ENCODE measurements around the gene ENPP1. TPM values are rescaled to one million over a fixed set of nuclear protein-coding genes. Genes with fewer than 3 reads are reported as not detected.

The ENPP1 gene
- total RNA-seq, 1 experiment from 2014 or later, result 6.5 TPM

DNA sequence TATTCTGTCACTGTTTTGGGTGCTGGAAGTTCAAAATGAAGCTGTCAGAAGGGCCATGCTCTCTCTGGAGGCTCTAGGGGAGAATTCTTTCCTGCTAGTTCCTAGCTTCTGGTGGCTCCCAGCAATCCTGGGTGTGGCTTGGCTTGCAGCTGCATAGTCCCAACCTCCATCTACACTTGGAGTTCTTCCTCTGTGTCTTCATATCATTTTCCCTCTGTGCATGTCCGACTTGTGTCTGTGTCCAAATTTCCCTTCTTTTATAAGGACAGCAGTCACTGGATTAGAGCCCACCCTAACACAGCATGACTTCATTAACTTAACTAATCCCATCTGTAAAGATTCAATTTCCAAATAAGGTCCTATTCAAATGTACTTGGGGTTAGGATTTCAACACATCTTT, 23.3 kb upstream of the ENPP1 start:
- no peak overlapping the region for H2AFZ ChIP-seq (ENCODE audit: low read depth, low read length, poor library complexity, severe bottlenecking)
- H3K4me2 ChIP-seq (ENCODE audit: low read length), result no peak overlapping the region
- H3K79me2 ChIP-seq (ENCODE audit: insufficient read depth, low read length), result no peaks in the 10 kb centered on the region
- TF ChIP-seq SRF (IDR thresholded peaks at IDR 0.05; ENCODE audit: low read depth), result no peak
- TF ChIP-seq, protein P1, sequence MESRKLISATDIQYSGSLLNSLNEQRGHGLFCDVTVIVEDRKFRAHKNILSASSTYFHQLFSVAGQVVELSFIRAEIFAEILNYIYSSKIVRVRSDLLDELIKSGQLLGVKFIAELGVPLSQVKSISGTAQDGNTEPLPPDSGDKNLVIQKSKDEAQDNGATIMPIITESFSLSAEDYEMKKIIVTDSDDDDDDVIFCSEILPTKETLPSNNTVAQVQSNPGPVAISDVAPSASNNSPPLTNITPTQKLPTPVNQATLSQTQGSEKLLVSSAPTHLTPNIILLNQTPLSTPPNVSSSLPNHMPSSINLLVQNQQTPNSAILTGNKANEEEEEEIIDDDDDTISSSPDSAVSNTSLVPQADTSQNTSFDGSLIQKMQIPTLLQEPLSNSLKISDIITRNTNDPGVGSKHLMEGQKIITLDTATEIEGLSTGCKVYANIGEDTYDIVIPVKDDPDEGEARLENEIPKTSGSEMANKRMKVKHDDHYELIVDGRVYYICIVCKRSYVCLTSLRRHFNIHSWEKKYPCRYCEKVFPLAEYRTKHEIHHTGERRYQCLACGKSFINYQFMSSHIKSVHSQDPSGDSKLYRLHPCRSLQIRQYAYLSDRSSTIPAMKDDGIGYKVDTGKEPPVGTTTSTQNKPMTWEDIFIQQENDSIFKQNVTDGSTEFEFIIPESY (IDR thresholded peaks at IDR 0.05; ENCODE audit: extremely low read depth, insufficient replicate concordance, low read length), result no peak
- no peak for TF ChIP-seq CBX3 (IDR thresholded peaks at IDR 0.05; ENCODE audit: low read depth)
- TF ChIP-seq, protein P2, sequence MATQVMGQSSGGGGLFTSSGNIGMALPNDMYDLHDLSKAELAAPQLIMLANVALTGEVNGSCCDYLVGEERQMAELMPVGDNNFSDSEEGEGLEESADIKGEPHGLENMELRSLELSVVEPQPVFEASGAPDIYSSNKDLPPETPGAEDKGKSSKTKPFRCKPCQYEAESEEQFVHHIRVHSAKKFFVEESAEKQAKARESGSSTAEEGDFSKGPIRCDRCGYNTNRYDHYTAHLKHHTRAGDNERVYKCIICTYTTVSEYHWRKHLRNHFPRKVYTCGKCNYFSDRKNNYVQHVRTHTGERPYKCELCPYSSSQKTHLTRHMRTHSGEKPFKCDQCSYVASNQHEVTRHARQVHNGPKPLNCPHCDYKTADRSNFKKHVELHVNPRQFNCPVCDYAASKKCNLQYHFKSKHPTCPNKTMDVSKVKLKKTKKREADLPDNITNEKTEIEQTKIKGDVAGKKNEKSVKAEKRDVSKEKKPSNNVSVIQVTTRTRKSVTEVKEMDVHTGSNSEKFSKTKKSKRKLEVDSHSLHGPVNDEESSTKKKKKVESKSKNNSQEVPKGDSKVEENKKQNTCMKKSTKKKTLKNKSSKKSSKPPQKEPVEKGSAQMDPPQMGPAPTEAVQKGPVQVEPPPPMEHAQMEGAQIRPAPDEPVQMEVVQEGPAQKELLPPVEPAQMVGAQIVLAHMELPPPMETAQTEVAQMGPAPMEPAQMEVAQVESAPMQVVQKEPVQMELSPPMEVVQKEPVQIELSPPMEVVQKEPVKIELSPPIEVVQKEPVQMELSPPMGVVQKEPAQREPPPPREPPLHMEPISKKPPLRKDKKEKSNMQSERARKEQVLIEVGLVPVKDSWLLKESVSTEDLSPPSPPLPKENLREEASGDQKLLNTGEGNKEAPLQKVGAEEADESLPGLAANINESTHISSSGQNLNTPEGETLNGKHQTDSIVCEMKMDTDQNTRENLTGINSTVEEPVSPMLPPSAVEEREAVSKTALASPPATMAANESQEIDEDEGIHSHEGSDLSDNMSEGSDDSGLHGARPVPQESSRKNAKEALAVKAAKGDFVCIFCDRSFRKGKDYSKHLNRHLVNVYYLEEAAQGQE (IDR thresholded peaks at IDR 0.05; ENCODE audit: low read depth), result no peak
- TF ChIP-seq POLR2AphosphoS5 (IDR thresholded peaks at IDR 0.05; ENCODE audit: low read depth, low read length), result no peak
- TF ChIP-seq, protein P3, sequence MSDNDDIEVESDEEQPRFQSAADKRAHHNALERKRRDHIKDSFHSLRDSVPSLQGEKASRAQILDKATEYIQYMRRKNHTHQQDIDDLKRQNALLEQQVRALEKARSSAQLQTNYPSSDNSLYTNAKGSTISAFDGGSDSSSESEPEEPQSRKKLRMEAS (IDR thresholded peaks at IDR 0.05), result no peak
- no peak for TF ChIP-seq ELF1 (IDR thresholded peaks at IDR 0.05; ENCODE audit: borderline replicate concordance, low read depth)
- no peak for TF ChIP-seq POLR2A (IDR thresholded peaks at IDR 0.05; ENCODE audit: borderline replicate concordance, extremely low read depth, insufficient read depth, insufficient read length)
- TF ChIP-seq EZH2 (IDR thresholded peaks at IDR 0.05), result no peak
- TF ChIP-seq TCF7L2 (IDR thresholded peaks at IDR 0.05; ENCODE audit: borderline replicate concordance, extremely low read depth, insufficient read depth, insufficient read length), result no peak
- TF ChIP-seq SIN3A (IDR thresholded peaks at IDR 0.05; ENCODE audit: low read depth), result no peak
- TF ChIP-seq, protein P4, sequence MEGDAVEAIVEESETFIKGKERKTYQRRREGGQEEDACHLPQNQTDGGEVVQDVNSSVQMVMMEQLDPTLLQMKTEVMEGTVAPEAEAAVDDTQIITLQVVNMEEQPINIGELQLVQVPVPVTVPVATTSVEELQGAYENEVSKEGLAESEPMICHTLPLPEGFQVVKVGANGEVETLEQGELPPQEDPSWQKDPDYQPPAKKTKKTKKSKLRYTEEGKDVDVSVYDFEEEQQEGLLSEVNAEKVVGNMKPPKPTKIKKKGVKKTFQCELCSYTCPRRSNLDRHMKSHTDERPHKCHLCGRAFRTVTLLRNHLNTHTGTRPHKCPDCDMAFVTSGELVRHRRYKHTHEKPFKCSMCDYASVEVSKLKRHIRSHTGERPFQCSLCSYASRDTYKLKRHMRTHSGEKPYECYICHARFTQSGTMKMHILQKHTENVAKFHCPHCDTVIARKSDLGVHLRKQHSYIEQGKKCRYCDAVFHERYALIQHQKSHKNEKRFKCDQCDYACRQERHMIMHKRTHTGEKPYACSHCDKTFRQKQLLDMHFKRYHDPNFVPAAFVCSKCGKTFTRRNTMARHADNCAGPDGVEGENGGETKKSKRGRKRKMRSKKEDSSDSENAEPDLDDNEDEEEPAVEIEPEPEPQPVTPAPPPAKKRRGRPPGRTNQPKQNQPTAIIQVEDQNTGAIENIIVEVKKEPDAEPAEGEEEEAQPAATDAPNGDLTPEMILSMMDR (IDR thresholded peaks at IDR 0.05 in 2 of 3, conservative IDR thresholded peaks at IDR 0.05 in 1 of 3; ENCODE audit: borderline replicate concordance in 1 of 3, insufficient read depth in 1 of 3, low read depth in 2 of 3, low read length in 2 of 3), result no peak
- TF ChIP-seq SP1 (IDR thresholded peaks at IDR 0.05; ENCODE audit: low read depth), result no peak
- no peak for TF ChIP-seq YY1 (IDR thresholded peaks at IDR 0.05; ENCODE audit: extremely low read depth, insufficient replicate concordance, low read depth, low read length)
- no peak for TF ChIP-seq EGR1 (IDR thresholded peaks at IDR 0.05; ENCODE audit: low read depth)
- no peak for TF ChIP-seq ZNF274 (IDR thresholded peaks at IDR 0.05; ENCODE audit: low read depth, low read length)
- no peak for TF ChIP-seq FOSL1 (IDR thresholded peaks at IDR 0.05; ENCODE audit: low read depth)
- no peak for TF ChIP-seq CEBPB (IDR thresholded peaks at IDR 0.05; ENCODE audit: low read depth)
- no peaks in the 10 kb centered on the region for H4K20me1 ChIP-seq (ENCODE audit: insufficient read depth)
- DNase-seq (ENCODE audit: low read depth, low spot score) (no peak), ATAC-seq (no peak)
- ChIA-PET RAD21 (ENCODE audit: low non-redundant PET in 1 of 2, low total read pairs in 2 of 2, uncharacterized antibody in 2 of 2, unreplicated experiment in 2 of 2) (no interaction called here), POLR2A (no interaction called here), CTCF (no interaction called here)
- intact Hi-C loops (cut with micrococcal nuclease), result no loop called here
- no peak overlapping the region for H3K9ac ChIP-seq (ENCODE audit: low read length)
- H3K27me3 ChIP-seq (ENCODE audit: insufficient read depth, low read length), result no peaks in the 10 kb centered on the region
- no peaks in the 10 kb centered on the region for H3K9me2 ChIP-seq (ENCODE audit: insufficient read depth)
- no peaks in the 10 kb centered on the region for H3K36me3 ChIP-seq (ENCODE audit: control insufficient read depth in 1 of 2, insufficient read depth in 2 of 2, low read length in 2 of 2)
- H3K9me3 ChIP-seq (ENCODE audit: control insufficient read depth in 1 of 2, insufficient read depth in 1 of 2, low read depth in 1 of 2, low read length in 2 of 2), result no peaks in the 10 kb centered on the region
- H3K4me1 ChIP-seq (ENCODE audit: control insufficient read depth in 1 of 2, insufficient read depth in 2 of 2, low read length in 2 of 2), result no peaks in the 10 kb centered on the region
- no peak overlapping the region for H3K4me3 ChIP-seq (replicated peaks in 1 of 2; ENCODE audit: low read depth in 1 of 2, low read length in 2 of 2)
- H3K27ac ChIP-seq (ENCODE audit: low read depth, low read length), result no peak overlapping the region
- no TSS peak for BruUV-seq (replicated peaks)

All from HCT116 (cell line).